Skin epidermis (tissue), 12 donors: Measurements from ENCODE around the gene CPZ.

Experiments used
- H3K27ac ChIP-seq, 21 experiments: fragments of 200-600 bp; sonication (generic) in 11 of 21; one replicate each; pipeline ENCODE4 v1.5.0; 2020; ENCODE audit warnings: mild to moderate bottlenecking in 3 of 21, inconsistent platforms in 2 of 21, moderate library complexity in 2 of 21
- H3K4me3 ChIP-seq, 7 experiments: fragments of 200-600 bp; sonication (generic) in 2 of 7; one replicate each; pipeline ENCODE4 v1.5.0; 2020; ENCODE audit warnings: inconsistent platforms in 2 of 7, mild to moderate bottlenecking in 2 of 7, moderate library complexity in 1 of 7

Gene CPZ

GRCh38 chr4:8591626-8592365 is 769 bp upstream of the CPZ start:
- Histone ChIP-seq H3K4me3 (no peak overlapping the region), H3K27ac (no peak overlapping the region)

GRCh38 chr4:8593264-8594096 is 915 bp downstream of the CPZ start:
- H3K4me3 ChIP-seq = peak overlapping the region in 6 of 7 experiments; percentile 11 to 29 (median 22)
- H3K27ac ChIP-seq = peak overlapping the region in 4 of 21 experiments; percentile 34 to 71 (median 46)

GRCh38 chr4:8594097-8595038 is 1.8 kb downstream of the CPZ start:
- no peak overlapping the region for H3K4me3 ChIP-seq

GRCh38 chr4:8595237-8596087 is 2.9 kb downstream of the CPZ start:
- no peak overlapping the region for H3K4me3 ChIP-seq

More at GRCh38 chr4:8594097-8595038, 1.8 kb downstream of the CPZ start:
- H3K27ac ChIP-seq = no peak overlapping the region

GRCh38 chr4:8596891-8597290 is 4.3 kb downstream of the CPZ start:
- Histone ChIP-seq H3K4me3 (no peak overlapping the region), H3K27ac (no peak overlapping the region)

More at GRCh38 chr4:8595237-8596087, 2.9 kb downstream of the CPZ start:
- no peak overlapping the region for H3K27ac ChIP-seq

- no peak overlapping the region for H3K4me3 ChIP-seq
- no peak overlapping the region for H3K27ac ChIP-seq
These were observed 4.8 kb downstream of the CPZ start for GRCh38 chr4:8597319-8597718.

- Histone ChIP-seq H3K4me3 (no peak overlapping the region), H3K27ac (no peak overlapping the region)
These were observed 5.2 kb downstream of the CPZ start for GRCh38 chr4:8597791-8598190.

- Histone ChIP-seq H3K27ac (no peak overlapping the region), H3K4me3 (no peak overlapping the region)
These were observed 6.0 kb downstream of the CPZ start for GRCh38 chr4:8598391-8599090.

GRCh38 chr4:8599091-8599460 is 6.5 kb downstream of the CPZ start:
- H3K4me3 ChIP-seq = no peak overlapping the region
- no peak overlapping the region for H3K27ac ChIP-seq

- H3K27ac ChIP-seq = no peak overlapping the region
- H3K4me3 ChIP-seq = no peak overlapping the region
These were observed 7.1 kb downstream of the CPZ start for GRCh38 chr4:8599657-8600056.

- H3K27ac ChIP-seq = no peak overlapping the region
- H3K4me3 ChIP-seq = no peak overlapping the region
These were observed 7.7 kb downstream of the CPZ start for GRCh38 chr4:8600266-8600665.

GRCh38 chr4:8600686-8601085 is 8.1 kb downstream of the CPZ start:
- Histone ChIP-seq H3K27ac (no peak overlapping the region), H3K4me3 (no peak overlapping the region)

GRCh38 chr4:8601086-8601485 is 8.5 kb downstream of the CPZ start:
- Histone ChIP-seq H3K4me3 (no peak overlapping the region), H3K27ac (no peak overlapping the region)

- H3K27ac ChIP-seq = no peak overlapping the region
- no peak overlapping the region for H3K4me3 ChIP-seq
These were observed 9.0 kb downstream of the CPZ start for GRCh38 chr4:8601556-8601955.

- no peak overlapping the region for H3K27ac ChIP-seq
- no peak overlapping the region for H3K4me3 ChIP-seq
These were observed 10.3 kb downstream of the CPZ start for GRCh38 chr4:8602686-8603430.

- Histone ChIP-seq H3K27ac (no peak overlapping the region), H3K4me3 (no peak overlapping the region)
These were observed 11.4 kb downstream of the CPZ start for GRCh38 chr4:8603931-8604330.

- Histone ChIP-seq H3K27ac (no peak overlapping the region), H3K4me3 (no peak overlapping the region)
These were observed 12.7 kb downstream of the CPZ start for GRCh38 chr4:8605289-8605688.

- H3K4me3 ChIP-seq = no peak overlapping the region
- H3K27ac ChIP-seq = no peak overlapping the region
These were observed 13.9 kb downstream of the CPZ start for GRCh38 chr4:8606476-8606875.
